Activated CD8-positive, alpha-beta memory T cell treated with anti-CD3 and anti-CD28 coated beads for 1 hour (primary cell): Measurements from ENCODE around the gene NUP93.

Experiments
- DNase-seq, 2 donors: peaks; one replicate each; pipeline ENCODE4 v3.0.0-alpha.2; 2020; ENCODE audit warnings: low read depth in 1 of 2; ENCODE audit errors: extremely low read depth in 1 of 2

Gene NUP93

GRCh38 chr16:56844056-56844455, 114.1 kb downstream of the NUP93 start:
- no peak for DNase-seq

- DNase-seq, result no peak
Measured at GRCh38 chr16:56847173-56847910, 117.4 kb downstream of the NUP93 start.

GRCh38 chr16:56848029-56848936, 118.4 kb downstream of the NUP93 start:
- no peak for DNase-seq

- no peak for DNase-seq
Measured at GRCh38 chr16:56848955-56849689, 119.2 kb downstream of the NUP93 start.

GRCh38 chr16:56849690-56850680, 120.1 kb downstream of the NUP93 start:
- no peak for DNase-seq

- no peak for DNase-seq
Measured at GRCh38 chr16:56851671-56852400, 121.9 kb downstream of the NUP93 start.

GRCh38 chr16:56852401-56852730, 122.4 kb downstream of the NUP93 start:
- no peak for DNase-seq

- DNase-seq, result no peak
Measured at GRCh38 chr16:56852968-56853367, 123.0 kb downstream of the NUP93 start.

GRCh38 chr16:56855201-56855600, 125.3 kb downstream of the NUP93 start:
- DNase-seq, result no peak

GRCh38 chr16:56855946-56856345, 126.0 kb downstream of the NUP93 start:
- DNase-seq, result no peak

- no peak for DNase-seq
Measured at GRCh38 chr16:56856876-56857447, 127.0 kb downstream of the NUP93 start.

GRCh38 chr16:56858374-56858773, 128.4 kb downstream of the NUP93 start:
- no peak for DNase-seq

- DNase-seq, result no peak
Measured at GRCh38 chr16:56859636-56860035, 129.7 kb downstream of the NUP93 start.

GRCh38 chr16:56860226-56861020, 130.5 kb downstream of the NUP93 start:
- no peak for DNase-seq

GRCh38 chr16:56861092-56861610, 131.2 kb downstream of the NUP93 start:
- no peak for DNase-seq

- no peak for DNase-seq
Measured at GRCh38 chr16:56861756-56862155, 131.8 kb downstream of the NUP93 start.

GRCh38 chr16:56862776-56863175, 132.8 kb downstream of the NUP93 start:
- DNase-seq, result no peak

GRCh38 chr16:56864960-56865359, 135.0 kb downstream of the NUP93 start, which contains the start of gene SLC12A3:
SLC12A3 (plus strand) TSS chr16:56865207; CDS start chr16:56865236, 29 bp downstream.
- no peak for DNase-seq
